Glomerular visceral epithelial cell (primary cell): ENCODE data around the gene DLD.
"Not testable (repeated sequence)": the region's sequence is repeated elsewhere in the genome, so short reads cannot be mapped to it uniquely, and the experiment has no call there.

Experiments used
- DNase-seq: peaks from one replicate; pipeline ENCODE4 v3.0.0-alpha.2; 2016; ENCODE audit errors: extremely low spot score

DLD gene

GRCh38 chr7:107874111-107874510 lies 16.9 kb upstream of the DLD start:
- no peak for DNase-seq

DNA sequence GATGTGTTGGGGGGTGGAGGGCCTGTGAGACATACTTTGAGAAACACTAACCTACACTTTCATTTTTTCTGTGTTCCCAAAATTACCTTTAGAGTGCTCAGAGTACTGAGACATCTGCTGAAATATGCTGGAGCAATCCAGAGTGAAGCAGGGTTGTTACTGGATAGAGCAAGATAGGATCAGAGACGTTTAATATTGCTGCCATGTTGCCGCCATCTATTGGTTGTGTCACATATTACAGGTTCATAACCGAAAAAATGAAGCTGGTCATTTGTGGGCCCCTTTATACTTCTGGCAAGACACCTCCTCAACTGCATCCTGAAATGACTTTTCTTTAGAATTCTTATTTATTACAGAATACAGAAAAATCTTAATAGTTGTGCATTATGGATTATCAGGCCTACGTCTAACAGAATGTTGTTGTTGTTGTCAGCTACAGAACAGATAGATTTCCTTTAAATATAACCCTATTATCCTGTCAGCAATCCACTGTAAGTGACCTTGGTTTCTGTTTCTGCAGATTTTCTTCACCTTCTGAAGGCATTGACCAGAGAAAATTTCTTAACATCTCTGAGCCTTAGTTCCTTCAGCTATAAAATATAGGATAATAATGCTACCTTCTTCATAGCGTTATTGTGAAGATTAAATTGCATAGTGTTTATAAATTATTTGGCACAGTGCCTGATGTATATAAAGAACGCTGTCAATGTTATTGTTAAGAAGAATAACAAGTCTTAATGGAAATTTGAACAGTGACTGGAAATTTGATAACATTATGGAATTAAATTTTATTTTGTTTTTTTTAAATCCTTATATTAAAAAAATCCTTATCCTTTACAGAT lies 16.2 kb upstream of the DLD start:
- DNase-seq = peak; percentile 64

GRCh38 chr7:107876916-107877315 lies 14.1 kb upstream of the DLD start:
- no peak for DNase-seq

DNA sequence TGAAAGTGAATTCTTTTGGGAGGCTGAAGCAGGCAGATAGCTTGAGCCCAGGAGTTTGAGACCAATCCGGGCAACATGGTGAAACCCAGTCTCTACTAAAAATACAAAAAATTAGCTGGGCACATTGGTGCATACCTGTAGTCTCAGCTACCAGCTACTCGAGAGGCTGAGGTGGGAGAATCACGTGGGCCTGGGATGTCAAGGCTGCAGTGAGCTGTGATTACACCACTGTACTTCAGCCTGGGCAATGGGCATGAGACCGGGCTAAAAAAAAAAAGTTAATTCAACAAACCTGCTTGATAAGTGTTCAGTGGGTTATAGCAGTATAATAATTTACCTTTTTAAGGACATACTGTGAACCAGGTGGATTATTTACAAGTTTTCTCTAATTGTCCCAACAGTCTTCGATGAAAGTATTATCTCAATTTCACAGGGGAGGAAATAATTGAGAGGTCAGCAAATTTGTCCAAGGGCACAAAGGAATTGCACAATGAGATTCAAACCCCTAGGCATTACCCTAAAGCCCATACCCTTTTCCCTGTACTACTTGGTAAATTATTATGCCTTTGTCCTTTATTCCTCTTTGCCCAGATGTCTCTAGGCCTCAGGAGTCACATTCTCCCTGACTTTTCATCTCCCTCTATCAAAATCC lies 13.1 kb upstream of the DLD start:
- DNase-seq = no peak

DNA sequence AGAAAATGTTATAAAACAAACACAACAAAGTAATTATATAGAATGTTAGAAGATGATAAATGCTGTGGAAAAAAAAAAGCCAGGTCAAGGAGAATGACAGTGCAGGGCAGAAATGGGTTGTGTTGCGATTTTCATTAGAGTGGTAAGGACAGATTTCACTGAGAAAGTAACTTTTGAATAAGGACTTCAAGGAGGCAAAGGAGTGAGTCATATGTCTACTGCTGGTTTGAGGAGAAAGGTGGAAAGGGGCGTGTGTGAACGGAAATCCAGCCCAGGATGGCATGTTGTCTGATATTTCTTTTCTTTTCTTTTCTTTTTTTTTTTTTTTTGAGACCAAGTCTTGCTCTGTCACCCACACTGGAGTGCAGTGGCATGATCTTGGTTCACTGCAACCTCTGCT lies 12.3 kb upstream of the DLD start:
- no peak for DNase-seq

DNA sequence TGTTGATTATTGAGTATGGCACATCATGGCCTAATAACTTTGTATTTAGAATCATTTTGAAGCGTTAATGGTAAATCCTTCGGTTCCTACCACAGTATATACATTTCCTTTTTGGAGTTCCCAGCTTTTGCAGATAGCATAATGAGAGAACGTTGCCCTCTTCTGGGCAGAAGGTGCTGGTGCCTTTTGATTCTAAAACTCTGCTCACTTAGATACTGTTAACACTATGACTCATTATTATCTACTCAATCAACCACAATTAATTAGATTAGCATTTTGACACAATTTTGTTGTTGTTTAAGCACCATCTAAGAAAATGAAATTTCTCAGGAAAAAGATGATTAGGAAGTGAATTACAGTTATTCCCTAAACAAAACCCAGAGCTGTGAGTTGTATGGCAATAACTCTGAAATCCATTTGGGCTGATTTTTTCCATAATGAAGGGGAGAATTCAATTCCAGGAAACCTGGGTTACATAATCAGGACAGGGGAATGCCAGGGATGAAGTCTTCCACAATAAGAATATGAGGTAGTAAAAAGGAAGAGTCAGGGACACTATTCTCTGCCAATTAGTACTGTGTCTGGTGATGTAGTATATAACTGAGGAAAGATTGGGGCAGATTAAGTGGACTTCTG lies 11.5 kb upstream of the DLD start:
- DNase-seq = peak; percentile 60

DNA sequence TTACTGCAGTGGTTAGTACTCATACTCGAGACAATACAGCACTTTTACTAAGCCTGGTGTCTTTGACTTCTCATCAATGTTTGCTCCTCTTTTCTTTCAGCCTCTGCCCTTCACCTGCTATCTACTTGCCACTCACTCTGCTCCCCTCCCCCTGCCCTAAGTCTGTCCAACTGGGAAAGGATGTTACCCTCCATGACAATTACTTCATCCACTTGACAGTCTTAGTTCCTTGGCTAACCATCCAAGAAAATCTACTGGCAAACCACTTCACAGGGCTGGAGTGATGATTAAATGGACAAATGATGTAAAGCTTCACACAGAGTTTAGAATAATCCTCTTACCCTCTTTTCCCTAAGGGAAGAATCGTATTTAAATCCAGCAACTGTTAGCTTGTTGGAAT lies 8.2 kb upstream of the DLD start:
- DNase-seq = no peak

- no peak for DNase-seq
These were observed 6.7 kb upstream of the DLD start for GRCh38 chr7:107884066-107884818.

GRCh38 chr7:107887827-107888226 lies 3.2 kb upstream of the DLD start:
- DNase-seq = not testable (repeated sequence)

DNA sequence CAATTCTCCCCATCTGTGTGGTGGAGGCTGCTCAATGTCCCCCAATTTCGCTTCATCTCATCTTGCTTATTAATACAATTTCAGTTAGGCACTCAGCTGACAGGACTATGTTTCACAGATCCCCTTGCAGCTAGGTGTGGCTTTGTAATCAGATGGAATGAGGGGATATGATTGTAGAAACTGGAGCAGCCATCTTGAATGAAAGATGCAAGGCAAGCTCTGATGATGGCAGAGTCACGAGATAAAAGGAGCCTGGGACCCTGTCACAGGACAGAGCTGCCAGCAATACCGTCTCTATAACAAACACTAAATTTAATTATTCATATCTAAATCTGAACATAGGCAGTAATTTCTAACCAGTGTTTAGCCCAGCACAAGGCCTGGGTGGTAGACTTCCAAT lies 991 bp upstream of the DLD start:
- DNase-seq = no peak

- DNase-seq = no peak
These were observed 456 bp upstream of the DLD start for GRCh38 chr7:107890493-107890961.

DNA sequence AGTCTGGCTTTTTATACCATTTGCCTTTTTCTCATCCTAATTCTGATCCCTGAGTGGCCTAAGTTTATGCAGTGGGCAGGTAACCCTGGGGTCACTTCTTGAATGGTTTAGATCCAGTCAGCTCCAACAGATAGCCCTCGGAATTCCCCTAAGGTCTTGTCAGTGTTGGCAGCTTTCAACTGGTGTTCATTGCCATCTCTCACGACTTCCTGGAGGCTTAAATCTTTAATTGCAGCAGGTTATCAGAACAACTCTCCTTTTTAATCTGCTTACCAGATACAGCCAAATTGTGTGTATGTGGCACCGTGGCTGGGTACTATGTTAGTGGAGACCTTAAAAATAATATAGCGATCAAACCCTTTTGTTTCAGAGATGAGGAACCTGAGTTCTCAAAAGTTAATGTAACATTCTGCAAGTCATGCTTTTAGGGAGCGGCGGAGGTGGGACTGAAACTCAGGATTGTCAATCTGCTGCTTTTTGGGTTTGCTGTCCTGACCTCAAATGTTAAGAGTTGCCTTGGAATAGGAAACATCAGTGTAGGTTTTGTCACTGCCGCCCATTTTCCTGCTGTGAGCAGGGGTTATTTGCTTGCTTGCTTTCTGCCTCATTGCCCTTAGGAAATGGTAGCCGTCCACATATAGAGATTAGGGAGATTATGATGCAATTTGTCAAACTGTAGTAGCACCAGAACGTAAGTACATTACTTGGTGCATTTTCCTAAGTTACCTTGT lies 818 bp downstream of the DLD start:
- no peak for DNase-seq

DNA sequence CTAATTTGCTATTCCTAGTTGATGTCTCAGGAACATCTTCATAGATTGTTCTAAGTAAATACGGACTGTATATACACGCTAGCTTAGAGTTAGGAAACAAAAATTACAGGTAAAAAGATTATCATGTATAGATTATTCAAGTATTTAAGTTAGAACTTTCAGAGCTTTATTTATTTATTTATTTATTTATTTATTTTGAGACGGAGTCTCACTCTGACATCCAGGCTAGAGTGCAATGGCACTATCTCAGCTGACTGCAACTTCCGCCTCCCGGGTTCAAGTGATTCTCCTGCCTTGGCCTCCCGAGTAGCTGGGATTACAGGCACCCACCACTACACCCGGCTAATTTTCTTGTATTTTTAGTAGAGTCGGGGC lies 1.4 kb downstream of the DLD start:
- not testable (repeated sequence) for DNase-seq

GRCh38 chr7:107898997-107899594 lies 8.1 kb downstream of the DLD start:
- no peak for DNase-seq

DNA sequence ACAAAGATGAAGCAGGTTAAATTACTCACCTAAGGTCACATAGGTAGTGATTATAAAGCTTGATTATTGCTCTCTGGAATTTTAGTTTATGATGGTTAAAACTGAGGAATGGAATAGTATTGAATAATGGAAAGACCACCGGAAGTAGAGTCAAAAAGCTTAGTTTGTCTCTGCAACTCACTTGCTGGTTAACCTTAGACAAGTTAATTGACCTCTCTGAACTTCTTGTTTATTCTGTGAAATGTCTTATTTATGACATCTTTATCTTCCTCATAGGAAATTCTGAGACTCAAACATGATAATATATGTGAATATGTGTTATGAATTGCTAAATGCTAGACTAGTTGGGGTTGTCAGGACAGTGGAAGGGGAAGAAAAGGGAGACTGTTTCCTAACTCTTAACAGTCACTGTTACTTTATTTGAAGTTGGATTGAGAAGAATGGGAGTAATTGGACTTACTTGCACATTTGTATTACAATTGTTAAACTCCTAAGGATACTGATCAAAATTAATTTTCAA lies 9.6 kb downstream of the DLD start:
- no peak for DNase-seq

- DNase-seq = no peak
These were observed 11.4 kb downstream of the DLD start for GRCh38 chr7:107902381-107902780.

DNA sequence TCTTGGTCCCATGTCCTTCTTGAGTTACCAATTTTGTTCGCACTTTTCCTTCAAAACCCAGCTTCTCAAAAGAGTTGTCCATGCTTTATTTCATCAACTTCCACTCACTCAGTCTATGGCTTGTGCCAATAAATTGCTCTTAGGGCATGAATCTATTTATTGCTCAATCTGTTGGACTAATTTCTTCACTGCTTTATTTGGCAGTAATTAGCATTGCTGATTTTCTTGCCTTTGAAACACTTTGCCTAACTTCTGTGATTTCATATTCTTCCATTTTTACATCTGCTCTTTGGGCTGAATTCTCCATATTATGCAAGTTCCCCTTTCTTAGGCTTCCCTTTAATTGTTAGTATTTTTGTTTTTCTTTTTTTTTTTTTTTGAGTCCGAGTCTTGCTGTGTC lies 16.8 kb downstream of the DLD start:
- no peak for DNase-seq

- DNase-seq = no peak
These were observed 18.5 kb downstream of the DLD start for GRCh38 chr7:107909445-107909844.

DNA sequence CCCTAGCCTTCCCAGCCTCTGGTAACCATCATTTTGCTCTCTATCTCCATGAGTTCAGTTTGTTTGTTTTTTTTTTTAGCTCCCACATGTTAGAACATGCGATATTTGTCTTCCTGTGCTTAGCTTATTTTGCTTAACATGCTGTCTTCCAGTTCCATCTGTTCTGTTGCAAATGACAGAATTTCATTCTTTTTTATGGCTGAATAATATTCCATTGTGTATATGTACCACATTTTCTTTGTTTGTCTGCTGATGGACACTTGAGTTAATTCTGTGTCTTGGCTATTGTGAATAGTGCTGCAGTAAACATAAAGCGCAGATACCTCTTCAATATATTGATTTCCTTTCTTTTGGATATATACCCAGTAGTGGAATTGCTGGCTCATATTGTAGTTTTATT lies 21.0 kb downstream of the DLD start:
- DNase-seq = no peak

GRCh38 chr7:107913851-107914250 lies 22.9 kb downstream of the DLD start:
- no peak for DNase-seq

DNA sequence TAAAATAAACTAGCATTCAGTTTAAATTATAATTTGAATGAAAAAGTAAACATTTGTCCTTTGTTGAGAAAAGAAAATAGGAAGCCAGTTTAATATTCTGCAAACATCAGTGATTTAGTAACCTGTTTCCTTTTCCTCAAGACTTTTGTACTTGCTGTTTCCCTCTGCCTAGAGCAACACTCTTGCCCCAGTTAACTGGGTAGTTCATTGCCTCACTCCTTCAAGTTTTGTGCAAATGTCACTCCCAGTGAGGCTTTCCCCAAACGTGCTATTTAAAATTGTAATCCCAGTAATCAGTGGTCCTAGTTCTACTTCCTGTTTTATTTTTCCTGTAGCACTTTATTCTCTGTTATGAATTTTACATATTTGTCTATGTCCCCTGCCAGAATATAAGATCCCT lies 23.8 kb downstream of the DLD start:
- no peak for DNase-seq
